Liver (tissue), 9 donors: ENCODE measurements around the gene PHF19. TPM values are rescaled to one million over a fixed set of nuclear protein-coding genes. Genes with fewer than 3 reads are reported as not detected.

Source experiments
- DNase-seq: peaks from one replicate; pipeline ENCODE4 v3.0.0-alpha.2; 2017; ENCODE audit warnings: low spot score
- H3K27ac ChIP-seq, 2 donors: one replicate each; pipeline ENCODE4 v1.7.0; 2013; ENCODE audit warnings: inconsistent platforms in 2 of 2, low read length in 2 of 2, control low read depth in 1 of 2, low read depth in 1 of 2, mild to moderate bottlenecking in 1 of 2
- H3K27me3 ChIP-seq, 4 donors: one replicate each; pipeline versions ENCODE4 v1.6.1 to v1.7.0; 2013; ENCODE audit warnings: low read length in 3 of 4, inconsistent platforms in 1 of 4, mild to moderate bottlenecking in 1 of 4, moderate library complexity in 1 of 4; ENCODE audit not compliant: control insufficient read depth in 4 of 4, insufficient read depth in 4 of 4
- H3K36me3 ChIP-seq, 4 donors: one replicate each; pipeline versions ENCODE4 v1.6.1 to v1.7.0; 2013; ENCODE audit warnings: low read length in 3 of 4, mild to moderate bottlenecking in 3 of 4, low read depth in 1 of 4, moderate library complexity in 1 of 4; ENCODE audit not compliant: control insufficient read depth in 4 of 4, insufficient read depth in 3 of 4
- H3K4me1 ChIP-seq, 4 donors: one replicate each; pipeline versions ENCODE4 v1.6.1 to v1.7.0; 2013; ENCODE audit warnings: low read length in 3 of 4, mild to moderate bottlenecking in 3 of 4, moderate library complexity in 1 of 4; ENCODE audit not compliant: control insufficient read depth in 4 of 4, insufficient read depth in 4 of 4
- H3K4me3 ChIP-seq, 3 donors: one replicate each; pipeline versions ENCODE4 v1.6.1 to v1.7.0; 2013; ENCODE audit warnings: low read length in 3 of 3, control low read depth in 1 of 3, low read depth in 1 of 3, mild to moderate bottlenecking in 1 of 3
- H3K9ac ChIP-seq, 2 donors: one replicate each; pipeline ENCODE4 v1.7.0; 2013; ENCODE audit warnings: low read length in 2 of 2, mild to moderate bottlenecking in 2 of 2, moderate library complexity in 2 of 2, control low read depth in 1 of 2, low read depth in 1 of 2
- H3K9me3 ChIP-seq, 4 donors: one replicate each; pipeline versions ENCODE4 v1.6.1 to v1.7.0; 2013; ENCODE audit warnings: low read length in 3 of 4; ENCODE audit not compliant: control insufficient read depth in 4 of 4
- EGR1 ChIP-seq, 2 donors: IDR thresholded peaks; 2 replicates each; pipeline ENCODE4 v1.6.1; 2016 to 2018; ENCODE audit warnings: antibody characterized with exemption in 2 of 2, low read depth in 2 of 2
- FOXA1 ChIP-seq: IDR thresholded peaks from 2 replicates; pipeline ENCODE4 v1.6.1; 2016; ENCODE audit warnings: antibody characterized with exemption
- FOXA2 ChIP-seq: IDR thresholded peaks from 2 replicates; pipeline ENCODE4 v1.6.1; 2016; ENCODE audit warnings: antibody characterized with exemption
- GABPA ChIP-seq, 2 donors: IDR thresholded peaks in 1 of 2; conservative IDR thresholded peaks in 1 of 2; 2 replicates each; pipeline ENCODE4 v1.6.1; 2016; ENCODE audit warnings: antibody characterized with exemption in 2 of 2, mild to moderate bottlenecking in 1 of 2, moderate library complexity in 1 of 2
- HNF4A ChIP-seq, 2 donors: conservative IDR thresholded peaks; 2 replicates each; pipeline ENCODE4 v1.6.1; 2016; ENCODE audit warnings: antibody characterized with exemption in 2 of 2, mild to moderate bottlenecking in 2 of 2
- HNF4G ChIP-seq: IDR thresholded peaks from 2 replicates; pipeline ENCODE4 v1.6.1; 2016; ENCODE audit warnings: antibody characterized with exemption
- JUND ChIP-seq, 2 donors: IDR thresholded peaks; 2 replicates each; pipeline ENCODE4 v1.6.1; 2016; ENCODE audit warnings: antibody characterized with exemption in 2 of 2
- NR2F2 ChIP-seq: IDR thresholded peaks from 2 replicates; pipeline ENCODE4 v1.6.1; 2016; ENCODE audit warnings: antibody characterized with exemption
- RAD21 ChIP-seq, 2 donors: IDR thresholded peaks; 2 replicates each; pipeline ENCODE4 v1.6.1; 2016; ENCODE audit warnings: antibody characterized with exemption in 2 of 2, mild to moderate bottlenecking in 2 of 2
- RXRA ChIP-seq, 2 donors: IDR thresholded peaks; 2 replicates each; pipeline ENCODE4 v1.6.1; 2017 to 2018; ENCODE audit warnings: antibody characterized with exemption in 2 of 2, mild to moderate bottlenecking in 1 of 2
- SP1 ChIP-seq: IDR thresholded peaks from 2 replicates; pipeline ENCODE4 v1.6.1; 2018; ENCODE audit warnings: antibody characterized with exemption, mild to moderate bottlenecking
- TAF1 ChIP-seq: conservative IDR thresholded peaks from 2 replicates; pipeline ENCODE4 v1.6.1; 2016; ENCODE audit warnings: antibody characterized with exemption, mild to moderate bottlenecking
- YY1 ChIP-seq: IDR thresholded peaks from 2 replicates; pipeline ENCODE4 v1.6.1; 2016; ENCODE audit warnings: antibody characterized with exemption, mild to moderate bottlenecking
- WGBS: extraction: QIAGEN DNeasy Blood & Tissue Kit; methylation state at CpG from one replicate; pipeline ENCODE4 v1.1.7; 2013; 5-methylcytosine and 5-hydroxymethylcytosine counted together
- polyA plus RNA-seq, 2 donors: library from polyadenylated mRNA; stranded (reverse) in 1 of 2; unstranded in 1 of 2; fragments of 200-250 nt in 1 of 2; fragments of >200 nt in 1 of 2; fragmentation: Nextera tagmentation in 1 of 2; extraction: Ambion mirVana in 1 of 2; gene quantifications; one replicate each; pipeline versions ENCODE4 v1.2.1 to v1.2.3, GENCODE V29; 2013 to 2015
- total RNA-seq, 2 donors: library from RNA; depleted of rRNA; stranded (reverse); fragments of >200 nt; gene quantifications; one replicate each; pipeline ENCODE4 v1.2.3, GENCODE V29; 2014
- TF ChIP-seq, protein P1 (sequence below): IDR thresholded peaks from 2 replicates; pipeline ENCODE4 v1.6.1; 2016; ENCODE audit warnings: antibody characterized with exemption, mild to moderate bottlenecking
- TF ChIP-seq, protein P2 (sequence below): IDR thresholded peaks from 2 replicates; pipeline ENCODE4 v1.6.1; 2016; ENCODE audit warnings: antibody characterized with exemption
- TF ChIP-seq, protein P3 (sequence below): IDR thresholded peaks from 2 replicates; pipeline ENCODE4 v1.6.1; 2016; ENCODE audit warnings: antibody characterized with exemption
- TF ChIP-seq, protein P4 (sequence below): IDR thresholded peaks from 2 replicates; pipeline ENCODE4 v1.6.1; 2016; ENCODE audit warnings: antibody characterized with exemption
- TF ChIP-seq, protein P5 (sequence below): fragments of 150-350 bp; IDR thresholded peaks from 2 replicates; pipeline ENCODE4 v1.5.1; 2017; ENCODE audit warnings: improper control_type of control experiment, low read depth, low read length; ENCODE audit not compliant: missing input control
- donor health status: healthy.
- donor health status: healthy.
- donor health status: healthy.
- donor health status: healthy.
- donor health status: healthy.

Gene PHF19
- total and polyA plus RNA-seq, 4 donors: 1.9 to 16.0 (median 3.5) TPM

DNA sequence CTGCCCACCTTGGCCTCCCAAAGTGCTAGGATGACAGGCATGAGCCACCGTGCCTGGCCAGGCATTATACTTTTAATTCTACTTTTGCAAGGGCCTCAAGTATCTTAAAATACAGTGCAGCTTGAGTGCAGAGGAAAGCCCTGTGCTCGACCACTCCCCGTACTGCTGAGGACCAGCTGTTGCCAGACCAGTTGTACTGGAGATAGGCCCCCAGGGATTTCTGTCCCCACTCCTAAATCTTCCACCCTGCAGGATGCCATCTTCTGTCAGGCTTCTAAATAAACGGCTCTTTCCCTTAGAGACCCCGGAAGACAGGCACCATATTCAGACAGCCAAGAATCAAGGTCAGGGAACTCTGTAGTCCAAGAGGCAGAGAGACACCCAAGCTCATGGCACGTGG, 17.6 kb downstream of the PHF19 start:
- no peaks in the 10 kb centered on the region for H3K27me3 ChIP-seq
- H3K9ac ChIP-seq: no peak overlapping the region
- H3K36me3 ChIP-seq: peaks cover 0 to 11% (median 2%) of the 10 kb centered on the region in 4 donors
- WGBS: 88% methylated on average over 6 of the region's 6 CpGs
- TF ChIP-seq SP1 (no peak), EGR1 (IDR thresholded peaks at IDR 0.05; ENCODE audit: low read depth in 2 of 2) (no peak), YY1 (no peak), HNF4G (no peak), JUND (IDR thresholded peaks at IDR 0.05) (no peak), FOXA2 (no peak), GABPA (IDR thresholded peaks at IDR 0.05 in 1 of 2, conservative IDR thresholded peaks at IDR 0.05 in 1 of 2) (no peak), FOXA1 (no peak), HNF4A (conservative IDR thresholded peaks at IDR 0.05) (no peak), TAF1 (no peak), RAD21 (IDR thresholded peaks at IDR 0.05) (no peak)
- TF ChIP-seq, protein P1, sequence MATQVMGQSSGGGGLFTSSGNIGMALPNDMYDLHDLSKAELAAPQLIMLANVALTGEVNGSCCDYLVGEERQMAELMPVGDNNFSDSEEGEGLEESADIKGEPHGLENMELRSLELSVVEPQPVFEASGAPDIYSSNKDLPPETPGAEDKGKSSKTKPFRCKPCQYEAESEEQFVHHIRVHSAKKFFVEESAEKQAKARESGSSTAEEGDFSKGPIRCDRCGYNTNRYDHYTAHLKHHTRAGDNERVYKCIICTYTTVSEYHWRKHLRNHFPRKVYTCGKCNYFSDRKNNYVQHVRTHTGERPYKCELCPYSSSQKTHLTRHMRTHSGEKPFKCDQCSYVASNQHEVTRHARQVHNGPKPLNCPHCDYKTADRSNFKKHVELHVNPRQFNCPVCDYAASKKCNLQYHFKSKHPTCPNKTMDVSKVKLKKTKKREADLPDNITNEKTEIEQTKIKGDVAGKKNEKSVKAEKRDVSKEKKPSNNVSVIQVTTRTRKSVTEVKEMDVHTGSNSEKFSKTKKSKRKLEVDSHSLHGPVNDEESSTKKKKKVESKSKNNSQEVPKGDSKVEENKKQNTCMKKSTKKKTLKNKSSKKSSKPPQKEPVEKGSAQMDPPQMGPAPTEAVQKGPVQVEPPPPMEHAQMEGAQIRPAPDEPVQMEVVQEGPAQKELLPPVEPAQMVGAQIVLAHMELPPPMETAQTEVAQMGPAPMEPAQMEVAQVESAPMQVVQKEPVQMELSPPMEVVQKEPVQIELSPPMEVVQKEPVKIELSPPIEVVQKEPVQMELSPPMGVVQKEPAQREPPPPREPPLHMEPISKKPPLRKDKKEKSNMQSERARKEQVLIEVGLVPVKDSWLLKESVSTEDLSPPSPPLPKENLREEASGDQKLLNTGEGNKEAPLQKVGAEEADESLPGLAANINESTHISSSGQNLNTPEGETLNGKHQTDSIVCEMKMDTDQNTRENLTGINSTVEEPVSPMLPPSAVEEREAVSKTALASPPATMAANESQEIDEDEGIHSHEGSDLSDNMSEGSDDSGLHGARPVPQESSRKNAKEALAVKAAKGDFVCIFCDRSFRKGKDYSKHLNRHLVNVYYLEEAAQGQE: no peak
- TF ChIP-seq, protein P2, sequence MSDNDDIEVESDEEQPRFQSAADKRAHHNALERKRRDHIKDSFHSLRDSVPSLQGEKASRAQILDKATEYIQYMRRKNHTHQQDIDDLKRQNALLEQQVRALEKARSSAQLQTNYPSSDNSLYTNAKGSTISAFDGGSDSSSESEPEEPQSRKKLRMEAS: no peak
- TF ChIP-seq, protein P3, sequence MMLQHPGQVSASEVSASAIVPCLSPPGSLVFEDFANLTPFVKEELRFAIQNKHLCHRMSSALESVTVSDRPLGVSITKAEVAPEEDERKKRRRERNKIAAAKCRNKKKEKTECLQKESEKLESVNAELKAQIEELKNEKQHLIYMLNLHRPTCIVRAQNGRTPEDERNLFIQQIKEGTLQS: no peak
- TF ChIP-seq, protein P4, sequence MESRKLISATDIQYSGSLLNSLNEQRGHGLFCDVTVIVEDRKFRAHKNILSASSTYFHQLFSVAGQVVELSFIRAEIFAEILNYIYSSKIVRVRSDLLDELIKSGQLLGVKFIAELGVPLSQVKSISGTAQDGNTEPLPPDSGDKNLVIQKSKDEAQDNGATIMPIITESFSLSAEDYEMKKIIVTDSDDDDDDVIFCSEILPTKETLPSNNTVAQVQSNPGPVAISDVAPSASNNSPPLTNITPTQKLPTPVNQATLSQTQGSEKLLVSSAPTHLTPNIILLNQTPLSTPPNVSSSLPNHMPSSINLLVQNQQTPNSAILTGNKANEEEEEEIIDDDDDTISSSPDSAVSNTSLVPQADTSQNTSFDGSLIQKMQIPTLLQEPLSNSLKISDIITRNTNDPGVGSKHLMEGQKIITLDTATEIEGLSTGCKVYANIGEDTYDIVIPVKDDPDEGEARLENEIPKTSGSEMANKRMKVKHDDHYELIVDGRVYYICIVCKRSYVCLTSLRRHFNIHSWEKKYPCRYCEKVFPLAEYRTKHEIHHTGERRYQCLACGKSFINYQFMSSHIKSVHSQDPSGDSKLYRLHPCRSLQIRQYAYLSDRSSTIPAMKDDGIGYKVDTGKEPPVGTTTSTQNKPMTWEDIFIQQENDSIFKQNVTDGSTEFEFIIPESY: no peak
- TF ChIP-seq, protein P5, sequence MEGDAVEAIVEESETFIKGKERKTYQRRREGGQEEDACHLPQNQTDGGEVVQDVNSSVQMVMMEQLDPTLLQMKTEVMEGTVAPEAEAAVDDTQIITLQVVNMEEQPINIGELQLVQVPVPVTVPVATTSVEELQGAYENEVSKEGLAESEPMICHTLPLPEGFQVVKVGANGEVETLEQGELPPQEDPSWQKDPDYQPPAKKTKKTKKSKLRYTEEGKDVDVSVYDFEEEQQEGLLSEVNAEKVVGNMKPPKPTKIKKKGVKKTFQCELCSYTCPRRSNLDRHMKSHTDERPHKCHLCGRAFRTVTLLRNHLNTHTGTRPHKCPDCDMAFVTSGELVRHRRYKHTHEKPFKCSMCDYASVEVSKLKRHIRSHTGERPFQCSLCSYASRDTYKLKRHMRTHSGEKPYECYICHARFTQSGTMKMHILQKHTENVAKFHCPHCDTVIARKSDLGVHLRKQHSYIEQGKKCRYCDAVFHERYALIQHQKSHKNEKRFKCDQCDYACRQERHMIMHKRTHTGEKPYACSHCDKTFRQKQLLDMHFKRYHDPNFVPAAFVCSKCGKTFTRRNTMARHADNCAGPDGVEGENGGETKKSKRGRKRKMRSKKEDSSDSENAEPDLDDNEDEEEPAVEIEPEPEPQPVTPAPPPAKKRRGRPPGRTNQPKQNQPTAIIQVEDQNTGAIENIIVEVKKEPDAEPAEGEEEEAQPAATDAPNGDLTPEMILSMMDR: no peak
- no peaks in the 10 kb centered on the region for H3K9me3 ChIP-seq
- no peak for DNase-seq
- no peak overlapping the region for H3K27ac ChIP-seq
- no peak overlapping the region for H3K4me3 ChIP-seq
- peaks cover 0 to 4% (median 0%) of the 10 kb centered on the region in 4 donors for H3K4me1 ChIP-seq

DNA sequence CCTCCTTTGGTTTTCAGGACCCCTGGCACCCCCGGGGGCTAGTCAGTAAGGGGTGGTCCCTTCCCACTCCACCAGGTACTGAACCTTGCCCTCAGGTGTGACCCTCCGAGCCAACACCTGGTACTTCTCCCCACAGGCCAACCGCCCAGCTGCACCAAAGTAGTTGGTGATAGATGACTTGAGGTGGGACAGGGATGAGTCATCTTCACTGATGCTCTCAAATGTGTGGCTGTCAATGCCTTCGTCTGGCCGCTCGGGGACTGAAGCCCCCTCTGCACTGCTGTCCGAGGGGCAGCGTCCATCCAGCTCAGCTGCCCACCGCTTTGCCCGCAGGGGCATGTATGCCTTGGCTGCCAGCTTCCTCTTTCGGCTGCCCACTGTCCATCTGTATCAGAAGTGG, 19.1 kb downstream of the PHF19 start:
- Histone ChIP-seq H3K4me1 (peaks cover 0 to 4% (median 0%) of the 10 kb centered on the region in 4 donors), H3K9ac (no peak overlapping the region), H3K4me3 (no peak overlapping the region), H3K36me3 (peaks cover 0 to 13% (median 3%) of the 10 kb centered on the region in 4 donors), H3K9me3 (no peaks in the 10 kb centered on the region), H3K27me3 (no peaks in the 10 kb centered on the region), H3K27ac (no peak overlapping the region)
- DNase-seq: no peak
- WGBS: 93% methylated on average over 11 of the region's 11 CpGs
- TF ChIP-seq GABPA (IDR thresholded peaks at IDR 0.05 in 1 of 2, conservative IDR thresholded peaks at IDR 0.05 in 1 of 2) (no peak), RXRA (IDR thresholded peaks at IDR 0.05) (no peak), FOXA2 (no peak), YY1 (no peak), RAD21 (IDR thresholded peaks at IDR 0.05) (no peak), FOXA1 (no peak), EGR1 (IDR thresholded peaks at IDR 0.05; ENCODE audit: low read depth in 2 of 2) (no peak), HNF4G (no peak), NR2F2 (no peak)
- TF ChIP-seq, protein P1: no peak
- TF ChIP-seq, protein P5: no peak
- TF ChIP-seq, protein P2: no peak
